ENCODE measurements around the gene GOLGA3.
"Not testable (repeated sequence)": the region's sequence is repeated elsewhere in the genome, so short reads cannot be mapped to it uniquely, and the experiment has no call there.

Gene GOLGA3

GRCh38 chr12:132777614-132778013 is 51.1 kb downstream of the GOLGA3 start:
- DNase-seq = no peak

- no peak for DNase-seq
Measured at GRCh38 chr12:132776816-132777568, 51.7 kb downstream of the GOLGA3 start.

- not testable (repeated sequence) for DNase-seq
Measured at GRCh38 chr12:132776230-132776625, 52.4 kb downstream of the GOLGA3 start.

GRCh38 chr12:132775502-132776229 is 53.0 kb downstream of the GOLGA3 start:
- no peak for DNase-seq

- no peak for DNase-seq
Measured at GRCh38 chr12:132774646-132775275, 53.9 kb downstream of the GOLGA3 start.

GRCh38 chr12:132774159-132774558 is 54.5 kb downstream of the GOLGA3 start:
- DNase-seq = no peak

- DNase-seq = no peak
Measured at GRCh38 chr12:132773077-132773955, 55.4 kb downstream of the GOLGA3 start.

- no peak for DNase-seq
Measured at GRCh38 chr12:132772606-132773005, 56.1 kb downstream of the GOLGA3 start.

GRCh38 chr12:132771126-132771838 is 57.4 kb downstream of the GOLGA3 start:
- DNase-seq = no peak

- no peak for DNase-seq
Measured at GRCh38 chr12:132766380-132767085, 62.1 kb downstream of the GOLGA3 start.

GRCh38 chr12:132765361-132765760 is 63.3 kb downstream of the GOLGA3 start:
- no peak for DNase-seq

GRCh38 chr12:132764231-132764630 is 64.4 kb downstream of the GOLGA3 start:
- no peak for DNase-seq

- peak; percentile 86 for DNase-seq
Measured at GRCh38 chr12:132761921-132762583, 66.6 kb downstream of the GOLGA3 start.

- DNase-seq = peak; percentile 57
Measured at GRCh38 chr12:132761032-132761920, 67.4 kb downstream of the GOLGA3 start, which contains the start of gene ANKLE2. TSS of gene ANKLE2 (minus strand) at chr12:132761832. CDS start at chr12:132761798, 34 bp downstream.

- DNase-seq = no peak
Measured at GRCh38 chr12:132759359-132759758, 69.3 kb downstream of the GOLGA3 start.

- not testable (repeated sequence) for DNase-seq
Measured at GRCh38 chr12:132758825-132759224, 69.8 kb downstream of the GOLGA3 start.

- DNase-seq = no peak
Measured at GRCh38 chr12:132754160-132754932, 74.3 kb downstream of the GOLGA3 start.

- not testable (repeated sequence) for DNase-seq
Measured at GRCh38 chr12:132753670-132754069, 75.0 kb downstream of the GOLGA3 start.

GRCh38 chr12:132748319-132748718 is 80.3 kb downstream of the GOLGA3 start:
- DNase-seq = no peak
